Measurements from ENCODE around the gene HSPH1.
A peak's percentile ranks its signal among the peaks of the same experiment; 100 is the strongest.
"Not testable (repeated sequence)": the region's sequence is repeated elsewhere in the genome, so short reads cannot be mapped to it uniquely, and the experiment has no call there.

Gene HSPH1

GRCh38 chr13:31161557-31162150 is at the start of gene HSPH1:
Gene HSPH1 (minus strand): TSS chr13:31161904. CDS start chr13:31161582, 322 bp downstream.
- DNase-seq, result peak; percentile 98

DNA sequence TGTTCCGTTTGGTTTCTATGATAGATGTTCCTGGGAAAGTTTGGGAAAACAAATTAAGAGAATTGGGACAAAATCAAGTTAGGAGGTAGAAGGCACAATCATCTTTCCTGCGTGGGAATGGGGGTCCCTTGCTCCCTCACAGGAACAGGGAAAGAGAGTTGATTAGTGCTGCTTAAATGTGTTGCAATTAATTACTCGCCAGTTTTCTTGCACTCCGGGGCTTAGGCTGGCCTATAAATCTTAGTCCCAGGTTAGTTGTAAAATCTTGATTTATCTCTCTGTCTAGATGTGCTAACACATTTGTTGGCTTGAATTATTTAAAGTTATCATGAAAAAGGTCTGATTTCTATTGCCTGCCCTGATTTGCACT is 48.1 kb upstream of the HSPH1 start:
- no peak for DNase-seq

DNA sequence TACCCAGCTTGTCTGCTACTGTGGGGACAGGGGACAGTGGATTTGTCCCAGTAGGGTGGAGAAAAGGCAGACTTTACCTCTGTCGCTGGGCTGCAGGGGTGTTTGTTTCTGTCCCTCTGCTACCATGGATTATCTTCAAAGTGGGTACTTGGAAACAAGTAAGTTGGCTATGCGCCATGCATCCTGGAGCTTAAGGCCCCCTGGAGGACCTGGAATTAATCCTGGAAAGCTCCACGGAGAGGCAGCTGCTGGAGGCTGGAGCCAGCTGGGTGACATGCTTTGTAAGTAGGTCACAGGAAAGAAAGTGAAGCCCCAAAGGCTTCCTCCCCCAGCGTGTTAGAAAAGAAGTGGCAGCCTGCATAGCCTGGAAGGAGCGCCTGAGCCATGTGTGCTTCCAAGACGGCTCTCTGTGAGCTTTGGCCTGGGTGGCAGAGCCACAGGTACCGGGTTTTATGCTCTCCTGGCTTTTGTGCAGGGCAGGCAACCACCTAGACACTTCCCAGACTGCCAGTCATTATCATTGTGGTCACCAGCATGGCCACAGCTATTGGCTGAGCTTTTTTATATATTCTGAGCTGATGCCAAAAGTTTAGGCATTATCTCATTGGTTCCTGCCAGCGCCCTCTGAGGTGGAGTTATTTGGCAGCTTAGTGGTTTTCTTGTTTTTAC is 47.6 kb upstream of the HSPH1 start:
- DNase-seq, result peak; percentile 91

- no peak for DNase-seq
Measured at GRCh38 chr13:31208559-31209122, 46.9 kb upstream of the HSPH1 start.

DNA sequence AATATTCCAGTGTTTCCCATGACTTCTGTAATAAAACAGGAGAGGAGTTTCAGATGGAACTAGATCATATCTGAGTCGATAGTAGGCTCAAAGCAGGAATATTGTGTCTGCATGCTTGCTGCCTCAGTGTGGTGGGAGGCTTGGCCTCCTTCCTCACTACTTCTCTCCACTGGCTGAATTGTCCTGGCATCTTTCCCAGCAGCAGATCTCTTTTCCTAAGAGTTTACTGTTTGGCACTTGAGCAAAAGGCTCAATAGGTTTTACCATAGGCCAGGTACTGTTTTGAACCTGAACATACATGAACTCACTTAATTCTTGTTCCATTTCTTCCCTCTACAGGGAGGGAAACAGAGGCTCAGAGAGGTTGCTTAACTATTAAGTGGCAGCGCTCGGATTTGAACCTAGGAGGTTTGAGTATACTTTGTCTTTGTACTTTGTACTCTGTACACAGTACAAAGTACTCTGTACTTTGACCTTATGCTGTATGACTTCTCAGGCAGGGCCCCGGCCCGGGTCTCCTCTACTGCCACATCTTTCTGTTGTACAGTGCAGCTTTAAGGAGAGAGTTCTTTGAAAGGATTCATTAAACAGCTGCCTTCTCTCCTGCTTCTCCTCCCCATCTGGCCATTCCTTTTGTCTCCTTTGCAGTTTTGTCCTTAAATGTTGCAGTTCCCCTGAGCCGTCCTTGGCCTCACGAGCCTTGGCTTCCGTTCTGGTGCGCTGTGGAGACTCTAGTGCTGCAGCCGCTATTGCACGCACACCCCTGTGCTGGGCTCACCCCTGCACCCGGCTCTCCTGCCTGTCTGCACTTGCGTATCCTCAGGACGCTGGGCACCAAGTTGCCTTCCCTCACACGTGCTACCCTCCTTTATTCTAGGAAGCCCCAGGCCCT is 46.2 kb upstream of the HSPH1 start:
- DNase-seq, result no peak

DNA sequence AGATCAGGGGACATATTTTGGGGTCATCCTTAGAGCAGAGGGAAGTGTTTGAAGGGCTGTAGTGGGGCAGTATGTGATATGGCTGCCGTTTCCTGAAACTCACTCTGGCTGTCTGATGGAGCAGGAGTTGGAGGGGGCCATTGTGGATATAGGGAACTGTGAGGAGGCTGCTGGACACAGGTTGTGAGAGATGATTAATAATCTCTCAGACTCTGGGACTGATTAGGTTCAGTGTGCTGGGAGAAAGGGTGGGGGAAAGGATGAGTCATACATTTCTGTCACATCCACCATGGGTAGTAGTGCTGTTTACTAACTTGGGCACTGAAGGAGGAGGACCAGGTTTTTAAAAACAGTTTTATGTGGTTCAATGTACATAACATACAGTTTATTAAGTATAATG is 42.9 kb upstream of the HSPH1 start:
- DNase-seq, result peak; percentile 89

DNA sequence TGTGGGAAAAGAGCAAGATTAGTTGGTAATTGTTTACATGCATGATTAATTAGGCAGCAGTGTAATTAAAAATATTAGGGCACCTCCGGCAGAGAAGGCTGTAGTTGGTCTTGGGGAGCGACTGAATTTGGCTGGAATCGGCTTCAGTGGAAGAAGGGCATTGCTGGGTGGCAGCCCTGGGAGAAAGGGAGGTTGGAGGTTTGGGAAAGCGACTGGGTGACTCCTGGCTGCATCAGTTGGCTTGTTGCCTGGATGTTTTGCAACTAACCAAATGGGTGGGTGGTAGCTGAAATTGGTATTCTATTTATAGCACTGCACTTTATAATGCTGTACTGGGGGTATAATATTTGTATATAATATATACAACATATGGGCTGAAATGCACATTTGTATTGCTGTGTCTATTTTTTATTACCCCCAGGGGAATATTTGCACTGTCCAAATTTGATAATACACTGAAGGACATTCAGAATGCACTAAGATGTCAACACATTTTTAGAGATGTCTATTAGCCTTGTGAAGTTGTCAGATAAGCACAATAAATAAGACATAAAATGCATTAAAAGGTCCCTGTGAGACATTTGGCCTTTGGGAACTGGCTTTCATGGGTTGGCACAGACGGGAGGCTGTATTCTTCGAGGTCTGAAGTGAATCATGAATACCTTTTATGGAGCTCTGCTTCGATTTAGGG is 39.8 kb upstream of the HSPH1 start:
- DNase-seq, result no peak

GRCh38 chr13:31200637-31200971 is 38.9 kb upstream of the HSPH1 start:
- peak; percentile 45 for DNase-seq

DNA sequence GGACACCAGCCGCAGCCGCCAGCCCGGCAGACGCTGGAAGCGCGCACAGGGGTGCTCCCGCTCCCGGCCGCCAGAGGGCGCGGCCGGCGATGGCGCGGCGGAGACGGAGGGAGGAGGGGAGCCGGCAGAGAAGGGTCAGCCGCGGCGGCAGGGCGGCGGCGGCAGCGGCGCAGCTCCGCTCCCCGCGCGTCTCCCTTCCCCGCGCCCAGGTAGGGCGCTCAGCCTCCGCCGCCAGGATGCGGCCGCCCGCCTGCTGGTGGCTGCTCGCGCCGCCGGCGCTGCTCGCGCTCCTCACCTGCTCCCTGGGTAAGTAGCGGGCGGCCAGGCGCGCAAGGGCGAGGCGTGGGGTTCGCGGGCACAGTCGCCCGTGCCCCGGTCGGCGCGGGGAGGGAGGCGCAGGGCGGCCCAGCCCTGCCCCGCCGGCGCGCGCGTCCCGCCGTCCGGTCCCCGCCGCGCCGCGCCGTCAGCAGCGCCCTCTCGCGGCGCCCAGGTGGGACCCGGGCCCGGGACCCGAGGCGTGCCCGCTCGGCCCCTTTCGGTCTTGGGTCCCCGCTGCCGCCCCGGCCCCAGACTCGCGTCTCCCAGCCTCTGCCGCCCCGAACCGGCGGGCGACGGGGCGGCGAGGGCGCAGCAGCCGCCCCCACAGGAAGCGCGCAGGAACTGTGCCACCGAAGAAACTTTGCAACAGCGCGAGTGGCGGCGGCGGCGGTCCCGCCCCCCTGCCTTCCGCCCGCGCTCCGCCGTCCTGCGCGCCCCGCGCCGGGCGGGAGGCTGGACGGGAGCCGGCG is 38.3 kb upstream of the HSPH1 start, which contains the start of gene B3GLCT:
TSS of gene B3GLCT (plus strand) at position 127 of the 788 bp plus-strand sequence. CDS start at position 237, 110 bp downstream.
- peak; percentile 77 for DNase-seq

- peak; percentile 22 for DNase-seq
Measured at GRCh38 chr13:31199527-31199848, 37.8 kb upstream of the HSPH1 start.

GRCh38 chr13:31198519-31198918 is 36.8 kb upstream of the HSPH1 start:
- no peak for DNase-seq

- no peak for DNase-seq
Measured at GRCh38 chr13:31196992-31197391, 35.3 kb upstream of the HSPH1 start.

- DNase-seq, result no peak
Measured at GRCh38 chr13:31195616-31196015, 33.9 kb upstream of the HSPH1 start.

GRCh38 chr13:31192306-31192705 is 30.6 kb upstream of the HSPH1 start:
- no peak for DNase-seq

DNA sequence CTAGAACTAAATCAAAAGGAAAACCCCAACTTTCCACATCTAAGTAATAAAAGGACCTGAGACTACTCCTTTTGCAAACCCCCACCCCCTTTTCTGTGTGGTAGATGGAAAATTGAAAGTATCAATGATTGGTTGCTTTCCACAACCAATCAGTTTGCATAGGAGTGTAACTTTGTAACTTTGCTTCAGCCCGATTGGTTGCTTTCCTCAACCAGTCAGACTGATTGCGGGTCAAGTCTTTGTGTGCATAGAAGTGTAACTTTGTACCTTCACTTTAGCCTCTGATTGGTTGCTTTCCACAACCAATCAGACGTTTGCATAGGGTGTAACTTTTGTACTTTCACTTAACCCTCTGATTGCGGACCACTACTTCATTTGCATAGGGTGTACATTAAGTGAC is 30.0 kb upstream of the HSPH1 start:
- no peak for DNase-seq

DNA sequence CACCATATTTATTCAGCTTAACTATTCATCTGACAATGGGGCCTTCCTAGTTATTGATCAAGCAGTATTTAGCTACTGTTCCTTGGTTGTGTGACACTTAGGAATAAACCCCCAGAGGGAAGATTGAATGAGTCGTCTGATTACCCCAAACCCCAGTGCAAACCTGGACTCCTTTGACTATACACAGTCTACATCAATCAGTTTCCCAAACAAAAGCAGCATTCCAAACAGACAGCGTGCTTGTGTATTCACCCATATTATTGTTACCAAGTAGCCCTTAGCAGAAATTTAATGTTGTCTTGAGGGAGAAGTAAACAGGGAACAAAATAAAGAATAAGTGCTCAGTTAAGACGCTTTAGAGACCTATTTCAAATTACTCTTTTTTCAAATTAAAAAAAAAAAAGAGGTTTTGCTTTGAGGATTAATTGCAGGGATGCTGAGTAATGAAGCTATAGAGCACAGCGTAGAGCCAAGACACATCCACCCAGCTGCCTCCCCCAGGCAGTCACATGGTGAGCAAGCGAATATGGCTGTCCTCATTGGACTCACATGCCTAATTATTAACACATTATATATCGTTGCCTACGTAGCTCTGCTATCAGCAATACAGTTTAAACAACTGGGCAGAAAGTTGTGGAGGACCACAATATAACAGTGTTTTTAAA is 23.4 kb upstream of the HSPH1 start:
- no peak for DNase-seq

DNA sequence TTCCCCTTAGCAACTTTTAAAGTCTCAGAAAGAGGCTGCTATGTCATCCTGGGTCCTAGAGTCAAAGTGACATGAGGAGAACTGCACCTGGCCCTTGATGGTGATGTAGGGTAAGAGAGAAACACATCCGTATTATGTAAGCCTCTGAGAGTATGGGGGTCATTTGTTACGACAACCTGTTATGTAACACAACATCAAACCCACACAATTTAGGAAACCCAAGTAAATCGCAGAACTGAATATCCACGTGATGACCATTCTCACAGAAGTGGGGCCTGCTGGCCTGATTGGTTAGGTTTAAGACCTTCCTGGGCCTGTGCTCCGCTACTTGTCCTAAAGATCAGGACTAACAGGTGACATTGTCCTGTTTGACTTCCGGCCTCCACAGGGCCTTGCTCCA is 22.7 kb upstream of the HSPH1 start:
- no peak for DNase-seq

DNA sequence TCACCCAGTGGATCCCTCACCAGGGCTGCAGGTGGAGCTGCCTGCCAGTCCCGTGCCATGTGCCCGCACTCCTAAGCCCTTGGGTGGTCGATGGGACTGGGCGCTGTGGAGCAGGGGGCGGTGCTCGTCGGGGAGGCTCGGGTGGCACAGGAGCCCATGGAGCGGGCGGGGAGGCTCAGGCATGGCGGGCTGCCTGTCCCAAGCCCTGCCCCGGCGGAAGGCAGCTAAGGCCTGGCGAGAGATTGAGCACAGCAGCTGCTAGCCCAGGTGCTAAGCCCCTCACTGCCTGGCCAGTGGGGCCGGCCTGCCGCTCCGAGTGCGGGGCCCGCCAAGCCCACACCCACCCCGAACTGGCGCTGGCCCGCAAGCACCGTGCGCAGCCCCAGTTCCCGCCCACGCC is 21.3 kb upstream of the HSPH1 start:
- DNase-seq, result no peak

GRCh38 chr13:31179754-31180153 is 18.1 kb upstream of the HSPH1 start:
- no peak for DNase-seq

GRCh38 chr13:31179241-31179640 is 17.5 kb upstream of the HSPH1 start:
- no peak for DNase-seq

DNA sequence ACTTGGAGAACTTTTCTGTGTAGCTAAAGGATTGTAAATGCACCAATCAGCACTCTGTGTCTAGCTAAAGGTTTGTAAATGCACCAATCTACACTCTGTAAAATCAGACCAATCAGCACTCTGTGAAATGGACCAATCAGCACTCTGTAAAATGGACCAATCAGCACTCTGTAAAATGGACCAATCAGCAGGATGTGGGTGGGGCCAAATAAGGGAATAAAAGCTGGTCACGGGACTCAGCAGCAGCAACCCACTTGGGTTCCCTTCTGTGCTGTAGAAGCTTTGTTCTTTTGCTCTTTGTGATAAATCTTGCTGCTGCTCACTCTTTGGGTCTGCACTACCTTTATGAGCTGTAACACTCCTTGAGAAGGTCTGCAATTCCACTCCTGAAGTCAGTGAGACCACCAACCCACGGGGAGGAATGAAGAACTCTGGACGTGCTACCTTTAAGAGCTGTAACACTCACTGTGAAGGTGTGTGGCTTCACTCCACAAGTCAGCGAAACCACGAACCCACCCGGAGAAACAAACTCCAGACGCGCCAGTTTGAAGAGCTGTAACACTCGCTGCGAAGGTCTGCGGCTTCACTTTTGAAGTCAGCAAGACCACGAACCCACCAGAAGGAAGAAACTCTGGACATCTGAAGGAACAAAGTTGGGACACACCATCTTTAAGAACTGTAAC is 16.2 kb upstream of the HSPH1 start:
- DNase-seq, result not testable (repeated sequence)

All from hematopoietic multipotent progenitor cell treated with erythropoietin and hydrocortisone succinate and interleukin-3 and kit ligand, for 8 days (in vitro differentiated cells).